ENCODE results near the gene ALOX5.

DNA sequence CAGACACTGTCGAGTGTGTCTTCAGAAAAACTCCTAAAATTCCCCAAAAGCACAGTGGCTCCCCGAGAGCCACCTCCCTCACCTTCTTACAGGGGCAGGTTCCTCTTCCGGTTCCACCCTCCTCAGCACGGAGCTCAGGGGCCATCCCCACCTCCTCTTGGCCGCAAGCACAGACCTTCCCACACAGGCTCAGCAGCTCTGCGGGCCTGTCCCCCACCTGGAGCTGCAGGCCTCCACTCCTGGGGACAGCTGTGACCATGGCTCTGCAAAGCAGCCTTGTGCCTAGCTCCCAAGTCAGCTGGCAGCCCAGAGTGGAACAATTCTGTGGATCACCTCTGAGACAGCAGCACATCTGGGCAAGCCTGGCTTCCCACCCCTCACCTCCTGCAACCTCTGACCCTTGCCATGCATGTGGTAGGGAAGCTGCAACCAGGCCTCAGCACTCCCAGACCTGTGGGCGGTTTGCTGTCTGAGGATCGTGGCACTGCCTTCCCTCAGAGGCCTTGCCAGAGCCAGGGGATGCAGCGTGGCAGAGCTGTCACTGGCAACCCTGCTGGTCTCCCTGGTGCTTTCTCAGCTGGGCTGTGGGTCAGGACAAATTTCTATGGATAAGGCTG is 79.7 kb downstream of the ALOX5 start:
- TF ChIP-seq, protein P1, sequence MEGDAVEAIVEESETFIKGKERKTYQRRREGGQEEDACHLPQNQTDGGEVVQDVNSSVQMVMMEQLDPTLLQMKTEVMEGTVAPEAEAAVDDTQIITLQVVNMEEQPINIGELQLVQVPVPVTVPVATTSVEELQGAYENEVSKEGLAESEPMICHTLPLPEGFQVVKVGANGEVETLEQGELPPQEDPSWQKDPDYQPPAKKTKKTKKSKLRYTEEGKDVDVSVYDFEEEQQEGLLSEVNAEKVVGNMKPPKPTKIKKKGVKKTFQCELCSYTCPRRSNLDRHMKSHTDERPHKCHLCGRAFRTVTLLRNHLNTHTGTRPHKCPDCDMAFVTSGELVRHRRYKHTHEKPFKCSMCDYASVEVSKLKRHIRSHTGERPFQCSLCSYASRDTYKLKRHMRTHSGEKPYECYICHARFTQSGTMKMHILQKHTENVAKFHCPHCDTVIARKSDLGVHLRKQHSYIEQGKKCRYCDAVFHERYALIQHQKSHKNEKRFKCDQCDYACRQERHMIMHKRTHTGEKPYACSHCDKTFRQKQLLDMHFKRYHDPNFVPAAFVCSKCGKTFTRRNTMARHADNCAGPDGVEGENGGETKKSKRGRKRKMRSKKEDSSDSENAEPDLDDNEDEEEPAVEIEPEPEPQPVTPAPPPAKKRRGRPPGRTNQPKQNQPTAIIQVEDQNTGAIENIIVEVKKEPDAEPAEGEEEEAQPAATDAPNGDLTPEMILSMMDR (IDR thresholded peaks at IDR 0.05 in 2 of 3, conservative IDR thresholded peaks at IDR 0.05 in 1 of 3; ENCODE audit: borderline replicate concordance in 1 of 3, insufficient read depth in 1 of 3, low read depth in 2 of 3, low read length in 2 of 3) = no peak
- TF ChIP-seq POLR2A (IDR thresholded peaks at IDR 0.05; ENCODE audit: borderline replicate concordance, extremely low read depth, insufficient read depth, insufficient read length) (no peak), RAD21 (IDR thresholded peaks at IDR 0.05; ENCODE audit: low read depth) (no peak), ZNF274 (IDR thresholded peaks at IDR 0.05; ENCODE audit: low read depth, low read length) (no peak), EZH2phosphoT487 (IDR thresholded peaks at IDR 0.05; ENCODE audit: borderline replicate concordance) (no peak), SP1 (IDR thresholded peaks at IDR 0.05; ENCODE audit: low read depth) (no peak), CEBPB (IDR thresholded peaks at IDR 0.05; ENCODE audit: low read depth) (no peak), EZH2 (IDR thresholded peaks at IDR 0.05) (no peak)
- TF ChIP-seq, protein P2, sequence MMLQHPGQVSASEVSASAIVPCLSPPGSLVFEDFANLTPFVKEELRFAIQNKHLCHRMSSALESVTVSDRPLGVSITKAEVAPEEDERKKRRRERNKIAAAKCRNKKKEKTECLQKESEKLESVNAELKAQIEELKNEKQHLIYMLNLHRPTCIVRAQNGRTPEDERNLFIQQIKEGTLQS (IDR thresholded peaks at IDR 0.05) = no peak

All from HCT116 (cell line).